ENCODE results near the gene PLEKHA4. TPM values are rescaled to one million over a fixed set of nuclear protein-coding genes. Genes with fewer than 3 reads are reported as not detected.

PLEKHA4 gene
- total and polyA plus RNA-seq, 2 experiments from 2014 or later, result 12.2 to 12.3 TPM

GRCh38 chr19:48833977-48834376 is 34.4 kb downstream of the PLEKHA4 start (continued):
- TF ChIP-seq EZH2phosphoT487 (IDR thresholded peaks at IDR 0.05; ENCODE audit: unreplicated experiment) (no peak), ZNF331 (CRISPR knock-in tag; IDR thresholded peaks at IDR 0.05; ENCODE audit: low read depth) (no peak), ETS1 (IDR thresholded peaks at IDR 0.05) (no peak), ZNF114 (CRISPR knock-in tag; IDR thresholded peaks at IDR 0.05) (no peak), NANOG (IDR thresholded peaks at IDR 0.05; ENCODE audit: borderline replicate concordance) (no peak), STAT1 (IDR thresholded peaks at IDR 0.05; ENCODE audit: unreplicated experiment) (no peak)

- no peaks in the 10 kb centered on the region for H4K20me1 ChIP-seq (replicated peaks; ENCODE audit: insufficient read depth)
- H2AFZ ChIP-seq, result no peak overlapping the region
- H3K9me2 ChIP-seq (ENCODE audit: insufficient read depth), result no peaks in the 10 kb centered on the region
- Mint-ChIP-seq H3K4me3 (no peak overlapping the region; the same call in 2 of the 3 replicates), H3K9me3 (no peaks in the 10 kb centered on the region; the same call in 1 of the 3 replicates), H3K4me1 (peaks cover 18% of the 10 kb centered on the region), H3K36me3 (ENCODE audit: low read depth) (peaks cover 22% of the 10 kb centered on the region), H3K27ac (0 out of 2 replicates have a peak overlapping the region, but pooled peaks have one; percentile 28), H3K27me3 (ENCODE audit: insufficient read depth, low read depth, poor library complexity) (peaks cover 22% of the 10 kb centered on the region)
- peaks cover 8% of the 10 kb centered on the region for H3F3A ChIP-seq (replicated peaks; ENCODE audit: low read depth)
- H3K79me2 ChIP-seq (replicated peaks; ENCODE audit: insufficient read depth), result no peaks in the 10 kb centered on the region
- peaks cover 3% of the 10 kb centered on the region; the same call in 1 of the 2 replicates for H3K4me1 ChIP-seq (ENCODE audit: insufficient read depth)
- no peaks in the 10 kb centered on the region for H3K27me3 ChIP-seq (ENCODE audit: insufficient read depth)
- no peak overlapping the region for H3K4me2 ChIP-seq
- ATAC-seq (no peak), DNase-seq (ENCODE audit: low spot score) (no peak)
- no peaks in the 10 kb centered on the region for H3K36me3 ChIP-seq (ENCODE audit: insufficient read depth)
- no peak overlapping the region for H3K4me3 ChIP-seq
- no peak for TF ChIP-seq REST (IDR thresholded peaks at IDR 0.05; ENCODE audit: unreplicated experiment)
- no peak overlapping the region for H3K27ac ChIP-seq (ENCODE audit: low read depth)
Measured at GRCh38 chr19:48833049-48833448, 35.4 kb downstream of the PLEKHA4 start.

- Mint-ChIP-seq H3K36me3 (ENCODE audit: low read depth) (peaks cover 25% of the 10 kb centered on the region), H3K4me1 (peaks cover 14% of the 10 kb centered on the region), H3K27ac (no peak overlapping the region), H3K9me3 (no peaks in the 10 kb centered on the region; the same call in 1 of the 3 replicates), H3K4me3 (no peak overlapping the region), H3K27me3 (ENCODE audit: insufficient read depth, low read depth, poor library complexity) (peaks cover 16% of the 10 kb centered on the region)
- no peak overlapping the region for H3K4me3 ChIP-seq
- no peaks in the 10 kb centered on the region for H3K36me3 ChIP-seq (ENCODE audit: insufficient read depth)
- ATAC-seq (no peak), DNase-seq (ENCODE audit: low spot score) (no peak)
- H2AFZ ChIP-seq, result no peak overlapping the region
- H3K27me3 ChIP-seq (ENCODE audit: insufficient read depth), result no peaks in the 10 kb centered on the region
- no peaks in the 10 kb centered on the region for H3K9me2 ChIP-seq (ENCODE audit: insufficient read depth)
- H3F3A ChIP-seq (replicated peaks; ENCODE audit: low read depth), result peaks cover 2% of the 10 kb centered on the region
- H3K4me1 ChIP-seq (ENCODE audit: insufficient read depth), result peaks cover 3% of the 10 kb centered on the region; the same call in 1 of the 2 replicates
- no peaks in the 10 kb centered on the region for H3K79me2 ChIP-seq (replicated peaks; ENCODE audit: insufficient read depth)
- no peaks in the 10 kb centered on the region for H4K20me1 ChIP-seq (replicated peaks; ENCODE audit: insufficient read depth)
- H3K27ac ChIP-seq (ENCODE audit: low read depth), result no peak overlapping the region
- H3K4me2 ChIP-seq, result no peak overlapping the region
- TF ChIP-seq NANOG (IDR thresholded peaks at IDR 0.05; ENCODE audit: borderline replicate concordance) (no peak), CTCF (conservative IDR thresholded peaks at IDR 0.05; ENCODE audit: low read depth in 2 of 2) (no peak), STAT1 (IDR thresholded peaks at IDR 0.05; ENCODE audit: unreplicated experiment) (no peak), REST (IDR thresholded peaks at IDR 0.05; ENCODE audit: unreplicated experiment) (no peak), ZNF114 (CRISPR knock-in tag; IDR thresholded peaks at IDR 0.05) (no peak), ETS1 (IDR thresholded peaks at IDR 0.05) (no peak)
Measured at GRCh38 chr19:48830965-48831364, 37.5 kb downstream of the PLEKHA4 start.
